H1 (cell line): ENCODE results near the gene CIAO3. TPM values are rescaled to one million over a fixed set of nuclear protein-coding genes. Genes with fewer than 3 reads are reported as not detected.

ENCODE experiments used
- CTCF ChIA-PET: fragments of 300-600 bp; sonication (Branson Sonifier 250); formaldehyde crosslinking; loops from one replicate; lab custom pipeline; 2021; ENCODE audit not compliant: partially characterized antibody; lab: Charles Lee
- POLR2A ChIA-PET: fragments of 300-600 bp; sonication (Branson Sonifier 250); formaldehyde crosslinking; loops from one replicate; lab custom pipeline; 2021; ENCODE audit warnings: inconsistent platforms; ENCODE audit not compliant: partially characterized antibody; lab: Charles Lee
- DNase-seq, 2 experiments: peaks; one replicate each; pipeline versions ENCODE4 v3.0.0 to v3.0.0-alpha.2; 2010 to 2022; ENCODE audit warnings: low spot score in 2 of 2, low read depth in 1 of 2, mixed read lengths in 1 of 2
- FAIRE-seq: peaks from 2 replicates; lab custom pipeline; 2011; peaks lifted over from hg19 to GRCh38; lab: Jason Lieb, UNC
- H2AFZ ChIP-seq: 2 replicates; pipeline ENCODE4 v1.8.1; 2012; ENCODE audit warnings: low read length, inconsistent platforms
- H2AK5ac ChIP-seq: 2 replicates; pipeline ENCODE4 v1.6.1; 2013; ENCODE audit warnings: low read depth, low read length
- H2BK120ac ChIP-seq: replicated peaks from 2 replicates; pipeline ENCODE3; 2013; ENCODE audit warnings: low read depth, low read length, inconsistent platforms
- H2BK12ac ChIP-seq: 2 replicates; pipeline ENCODE4 v1.6.1; 2013; ENCODE audit warnings: low read depth, low read length
- H2BK15ac ChIP-seq: 2 replicates; pipeline ENCODE4 v1.6.1; 2013; ENCODE audit warnings: low read length
- H2BK20ac ChIP-seq: 2 replicates; pipeline ENCODE4 v1.6.1; 2013; ENCODE audit warnings: low read length
- H2BK5ac ChIP-seq: 2 replicates; pipeline ENCODE4 v1.6.1; 2013; ENCODE audit warnings: low read depth, low read length
- H3K14ac ChIP-seq: 2 replicates; pipeline ENCODE4 v1.6.1; 2013; ENCODE audit warnings: inconsistent platforms; ENCODE audit not compliant: insufficient read length
- H3K18ac ChIP-seq: 2 replicates; pipeline ENCODE4 v1.6.1; 2013; ENCODE audit warnings: low read length; ENCODE audit errors: extremely low read depth
- H3K23ac ChIP-seq: 2 replicates; pipeline ENCODE4 v1.6.1; 2013; ENCODE audit warnings: inconsistent platforms; ENCODE audit not compliant: insufficient read length
- H3K23me2 ChIP-seq: 2 replicates; pipeline ENCODE4 v1.6.1; 2013; ENCODE audit warnings: low read depth, low read length
- H3K27ac ChIP-seq: 2 replicates; pipeline ENCODE4 v1.6.1; 2011; ENCODE audit warnings: low read depth, low read length, inconsistent platforms
- H3K27me3 ChIP-seq, 4 experiments: replicated peaks in 1 of 4; 1 replicate in 1 of 4; 2 replicates in 3 of 4; pipeline versions ENCODE4 v1.6.1 to v1.8.1; 2011 to 2013; ENCODE audit warnings: low read length in 3 of 4, mild to moderate bottlenecking in 3 of 4, inconsistent platforms in 2 of 4, mixed read lengths in 2 of 4, moderate library complexity in 1 of 4; ENCODE audit not compliant: control insufficient read depth in 3 of 4, insufficient read depth in 3 of 4; ENCODE audit errors: extremely low read depth in 1 of 4
- H3K36me3 ChIP-seq, 4 experiments: 2 replicates each; pipeline versions ENCODE4 v1.6.1 to v1.8.1; 2011 to 2013; ENCODE audit warnings: mild to moderate bottlenecking in 4 of 4, low read length in 3 of 4, moderate library complexity in 2 of 4, control low read depth in 1 of 4, inconsistent platforms in 1 of 4; ENCODE audit not compliant: insufficient read depth in 4 of 4, control insufficient read depth in 2 of 4
- H3K4ac ChIP-seq: replicated peaks from 2 replicates; pipeline ENCODE3; 2013; ENCODE audit warnings: low read length, low read depth, mixed read lengths, inconsistent platforms; ENCODE audit not compliant: insufficient read length
- H3K4me1 ChIP-seq, 4 experiments: replicated peaks in 1 of 4; 1 replicate in 1 of 4; 2 replicates in 3 of 4; pipeline versions ENCODE4 v1.6.1 to v1.8.1; 2011 to 2013; ENCODE audit warnings: low read length in 3 of 4, inconsistent platforms in 2 of 4, mixed read lengths in 1 of 4; ENCODE audit not compliant: insufficient read depth in 4 of 4, control insufficient read depth in 3 of 4
- H3K4me2 ChIP-seq, 2 experiments: 2 replicates each; pipeline versions ENCODE4 v1.6.1 to v1.8.1; 2011 to 2013; ENCODE audit warnings: low read depth in 2 of 2, low read length in 2 of 2, control low read depth in 1 of 2, inconsistent platforms in 1 of 2, mild to moderate bottlenecking in 1 of 2; ENCODE audit not compliant: insufficient read depth in 1 of 2
- H3K4me3 ChIP-seq, 4 experiments: fragments of 200-600, 300-600 bp in 1 of 4; sonication (generic), shearing (Covaris generic), sonication (Bioruptor Twin) in 1 of 4; 2 replicates each; pipeline versions ENCODE4 v1.5.1 to v1.8.1; 2011 to 2016; ENCODE audit warnings: low read length in 4 of 4, low read depth in 3 of 4, control low read depth in 2 of 4, inconsistent platforms in 2 of 4, mild to moderate bottlenecking in 2 of 4, mixed read lengths in 1 of 4, moderate library complexity in 1 of 4; ENCODE audit not compliant: insufficient read depth in 2 of 4; ENCODE audit errors: extremely low read depth in 1 of 4
- H3K56ac ChIP-seq: replicated peaks from 2 replicates; pipeline ENCODE3; 2013; ENCODE audit warnings: low read depth, mild to moderate bottlenecking, mixed read lengths, low read length, inconsistent platforms; ENCODE audit not compliant: insufficient read length
- H3K79me1 ChIP-seq: 2 replicates; pipeline ENCODE4 v1.6.1; 2013; ENCODE audit warnings: low read depth, low read length, control low read depth
- H3K79me2 ChIP-seq, 2 experiments: 2 replicates each; pipeline versions ENCODE4 v1.6.1 to v1.8.1; 2012 to 2013; ENCODE audit warnings: low read length in 2 of 2, mild to moderate bottlenecking in 2 of 2, inconsistent platforms in 1 of 2; ENCODE audit not compliant: insufficient read depth in 2 of 2, control insufficient read depth in 1 of 2
- H3K9ac ChIP-seq, 4 experiments: replicated peaks in 1 of 4; 1 replicate in 1 of 4; 2 replicates in 3 of 4; pipeline versions ENCODE4 v1.6.1 to v1.8.1; 2011 to 2013; ENCODE audit warnings: low read depth in 3 of 4, low read length in 3 of 4, control low read depth in 2 of 4, mild to moderate bottlenecking in 2 of 4, moderate library complexity in 2 of 4, inconsistent platforms in 1 of 4; ENCODE audit errors: extremely low read depth in 1 of 4
- H3K9me3 ChIP-seq, 2 experiments: 2 replicates each; pipeline versions ENCODE4 v1.6.1 to v1.8.1; 2012 to 2013; ENCODE audit warnings: mild to moderate bottlenecking in 2 of 2, moderate library complexity in 2 of 2, control low read depth in 1 of 2, inconsistent platforms in 1 of 2, low read depth in 1 of 2, low read length in 1 of 2, mixed read lengths in 1 of 2; ENCODE audit not compliant: insufficient read depth in 2 of 2
- H4K20me1 ChIP-seq, 2 experiments: replicated peaks in 1 of 2; 2 replicates each; pipeline versions ENCODE3 to v1.8.1; 2011 to 2013; ENCODE audit warnings: inconsistent platforms in 2 of 2, low read length in 2 of 2, mild to moderate bottlenecking in 1 of 2; ENCODE audit not compliant: insufficient read depth in 2 of 2, control insufficient read depth in 1 of 2
- H4K5ac ChIP-seq: 2 replicates; pipeline ENCODE4 v1.6.1; 2013; ENCODE audit warnings: low read length, low read depth, mixed read lengths, inconsistent platforms; ENCODE audit not compliant: insufficient read length
- H4K8ac ChIP-seq: 2 replicates; pipeline ENCODE4 v1.8.0; 2013; ENCODE audit warnings: mild to moderate bottlenecking, moderate library complexity, low read length, inconsistent platforms; ENCODE audit not compliant: insufficient read depth; ENCODE audit errors: extremely low read depth
- H4K91ac ChIP-seq: replicated peaks from 2 replicates; pipeline ENCODE3; 2013; ENCODE audit warnings: low read length, mixed read lengths, inconsistent platforms; ENCODE audit not compliant: insufficient read length
- CEBPB ChIP-seq: IDR thresholded peaks from 2 replicates; pipeline ENCODE4 v1.6.1; 2012; ENCODE audit warnings: low read depth, low read length
- CHD2 ChIP-seq: IDR thresholded peaks from 2 replicates; pipeline ENCODE4 v1.6.1; 2012; ENCODE audit warnings: low read length, improper control_type of control experiment
- GABPA ChIP-seq: IDR thresholded peaks from 2 replicates; pipeline ENCODE4 v1.6.1; 2011; ENCODE audit warnings: mild to moderate bottlenecking, low read length, moderate library complexity, borderline replicate concordance; ENCODE audit not compliant: insufficient read depth
- POLR2AphosphoS5 ChIP-seq: IDR thresholded peaks from 2 replicates; pipeline ENCODE4 v1.6.1; 2011; ENCODE audit warnings: low read depth, low read length
- RFX5 ChIP-seq: IDR thresholded peaks from 2 replicates; pipeline ENCODE4 v1.6.1; 2011; ENCODE audit warnings: low read depth, low read length, improper control_type of control experiment, borderline replicate concordance
- WGBS, 2 experiments: shearing (Covaris generic) in 1 of 2; methylation state at CpG; one replicate each; pipeline versions ENCODE4 v1.1.6 to v1.1.7; 2013 to 2015; ENCODE audit warnings: low lambda C conversion rate in 2 of 2, mixed read lengths in 2 of 2, inconsistent platforms in 1 of 2, low coverage in 1 of 2, missing lambda C conversion rate in 1 of 2; ENCODE audit not compliant: insufficient replicate concordance in 2 of 2, insufficient coverage in 1 of 2, insufficient read length in 1 of 2; ENCODE audit errors: extremely low coverage in 1 of 2, missing lambda C conversion rate in 1 of 2; 5-methylcytosine and 5-hydroxymethylcytosine counted together
- polyA plus RNA-seq, 7 experiments: library from polyadenylated mRNA; depleted of rRNA in 3 of 7; stranded (reverse) in 5 of 7; unstranded in 2 of 7; fragments of >200 nt in 5 of 7; fragments of 200-250 nt in 2 of 7; gene quantifications; 1 replicate in 5 of 7; 2 replicates in 1 of 7; 4 replicates in 1 of 7; pipeline versions ENCODE4 v1.2.1 to v1.2.3, GENCODE V29; 2011 to 2013; ENCODE audit warnings: missing spikeins in 2 of 7, mixed read lengths in 2 of 7
- total RNA-seq: library from RNA; stranded (reverse); fragmentation: NEBNext Ultra II Directional; extraction: Animal tissue kit (Norgen Biotek cat#: 25700); gene quantifications from 2 replicates; pipeline ENCODE4 v1.2.1, GENCODE V29; 2021

Gene CIAO3
- total and polyA plus RNA-seq, 2 of the 8 experiments (the other 6 are each of a cell fraction or from before 2014, with no cell fraction given) = 20.0 to 20.4 TPM

- Histone ChIP-seq H4K20me1 (peaks cover 3 to 8% of the 10 kb centered on the region in 2 experiments), H4K5ac (no peak overlapping the region), H3K36me3 (no peaks in the 10 kb centered on the region), H3K9ac (no peak overlapping the region), H3K23me2 (peaks cover 16% of the 10 kb centered on the region; the same call in 1 of the 2 replicates), H3K4me3 (no peak overlapping the region), H2BK120ac (no peak overlapping the region), H3K4ac (no peak overlapping the region), H3K27me3 (peaks cover 20 to 66% (median 48%) of the 10 kb centered on the region in 4 experiments), H2BK20ac (no peak overlapping the region), H4K91ac (no peak overlapping the region), H2AFZ (no peak overlapping the region), H2AK5ac (no peak overlapping the region), H3K79me1 (no peaks in the 10 kb centered on the region), H3K4me1 (peaks cover 0 to 8% (median 5%) of the 10 kb centered on the region in 4 experiments; a peak in 3 of 7 replicates), H3K18ac (no peak overlapping the region), H3K23ac (no peak overlapping the region), H2BK15ac (peak overlapping the region; percentile 61; the same call in 1 of the 2 replicates), H3K56ac (no peak overlapping the region), H4K8ac (peak overlapping the region; percentile 51), H3K79me2 (no peaks in the 10 kb centered on the region), H3K14ac (no peak overlapping the region), H2BK12ac (no peak overlapping the region), H3K4me2 (no peak overlapping the region), H3K27ac (no peak overlapping the region), H3K9me3 (no peaks in the 10 kb centered on the region), H2BK5ac (no peak overlapping the region)
- ChIA-PET CTCF (interaction anchor here (0.8 to 33.4 kb wide), 12 partner anchors 8 to 393 kb away, joined by 3 to 977 read pairs (median 4); partner anchors contain the start of genes ANTKMT, CCDC78, CHTF18 and CIAO3), POLR2A (interaction anchor here (1.1 to 20.9 kb wide), 5 partner anchors 9 to 91 kb away, joined by 4 to 353 read pairs (median 5); partner anchors contain the start of genes ANTKMT, CCDC78 and HAGHL)
- TF ChIP-seq RFX5 = no peak
- no peak for TF ChIP-seq POLR2AphosphoS5
- TF ChIP-seq GABPA = no peak
- TF ChIP-seq CHD2 = no peak
- no peak for TF ChIP-seq CEBPB
- DNase-seq = no peak
- FAIRE-seq = no peak
- 88% methylated on average over 20 of the region's 21 CpGs; no CpG with 5 or more reads in 1 of the 2 experiments for WGBS, 2 experiments
Observed at GRCh38 chr16:710500-711075, 30.2 kb downstream of the CIAO3 start.
